WTC11 (cell line): ENCODE results near the gene NQO2.

ENCODE experiments used
- CTCF ChIP-seq: fragments of 200-600 bp; IDR thresholded peaks from 2 replicates; pipeline ENCODE4 v1.8.0; 2022; ENCODE audit warnings: antibody characterized with exemption
- ELF4 ChIP-seq: sonication (generic); formaldehyde crosslinking; IDR thresholded peaks from 2 replicates; pipeline ENCODE4 v1.8.1; 2022; ENCODE audit warnings: low read depth, mild to moderate bottlenecking, moderate library complexity, missing genetic modification reagents
- FOXK1 ChIP-seq: sonication (generic); formaldehyde crosslinking; IDR thresholded peaks from 2 replicates; pipeline ENCODE4 v1.8.0; 2022; ENCODE audit warnings: mild to moderate bottlenecking, moderate library complexity, missing genetic modification reagents
- FOXP4 ChIP-seq: sonication (generic); formaldehyde crosslinking; IDR thresholded peaks from 2 replicates; pipeline ENCODE4 v1.8.0; 2022; ENCODE audit warnings: mild to moderate bottlenecking, missing genetic modification reagents
- JUN ChIP-seq: sonication (generic); formaldehyde crosslinking; IDR thresholded peaks from 2 replicates; pipeline ENCODE4 v1.8.0; 2023; ENCODE audit warnings: mild to moderate bottlenecking, missing genetic modification reagents
- NR3C1 ChIP-seq: sonication (generic); formaldehyde crosslinking; conservative IDR thresholded peaks from 2 replicates; pipeline ENCODE4 v1.8.1; 2023; ENCODE audit warnings: low read depth, mild to moderate bottlenecking, missing genetic modification reagents
- SP1 ChIP-seq: sonication (generic); formaldehyde crosslinking; conservative IDR thresholded peaks from 2 replicates; pipeline ENCODE4 v1.8.1; 2022; ENCODE audit warnings: missing genetic modification reagents
- TCF7 ChIP-seq: sonication (generic); formaldehyde crosslinking; IDR thresholded peaks from 2 replicates; pipeline ENCODE4 v1.8.0; 2022; ENCODE audit warnings: mild to moderate bottlenecking, low read depth, missing genetic modification reagents, moderate library complexity
- ZBTB21 ChIP-seq: sonication (generic); formaldehyde crosslinking; IDR thresholded peaks from 2 replicates; pipeline ENCODE4 v1.8.1; 2023; ENCODE audit warnings: mild to moderate bottlenecking, missing genetic modification reagents, borderline replicate concordance
- ZNF317 ChIP-seq: sonication (generic); formaldehyde crosslinking; IDR thresholded peaks from 2 replicates; pipeline ENCODE4 v1.8.1; 2023; ENCODE audit warnings: low read depth, mild to moderate bottlenecking, moderate library complexity, missing genetic modification reagents, borderline replicate concordance

GRCh38 chr6:3036861-3037637 lies 37.4 kb downstream of the NQO2 start:
- no peak for TF ChIP-seq CTCF
- no peak for TF ChIP-seq ZBTB21 (CRISPR knock-in tag)
- no peak for TF ChIP-seq ELF4 (CRISPR knock-in tag)
- TF ChIP-seq FOXK1 (CRISPR knock-in tag) = no peak
- no peak for TF ChIP-seq ZNF317 (CRISPR knock-in tag)
- no peak for TF ChIP-seq NR3C1 (CRISPR knock-in tag)
- no peak for TF ChIP-seq SP1
- TF ChIP-seq TCF7 (CRISPR knock-in tag) = no peak
- TF ChIP-seq JUN (CRISPR knock-in tag) = no peak
- TF ChIP-seq FOXP4 (CRISPR knock-in tag) = no peak
